A673 (cell line): Measurements from ENCODE around the gene EMID1. TPM values are rescaled to one million over a fixed set of nuclear protein-coding genes. Genes with fewer than 3 reads are reported as not detected.

Experiments
- BruUV-seq: library from RNA; stranded (reverse); fragments of 400-500 nt; replicated peaks from 2 replicates; lab custom pipeline; 2021; lab: Mats Ljungman, UMichigan
- CTCF ChIA-PET: fragments of 300-600 bp; sonication (Branson Sonifier 250); formaldehyde crosslinking; loops from one replicate; lab custom pipeline; 2022; ENCODE audit warnings: antibody characterized with exemption; lab: Charles Lee
- POLR2A ChIA-PET: fragments of 300-600 bp; sonication (Branson Sonifier 250); formaldehyde crosslinking; loops from one replicate; lab custom pipeline; 2022; ENCODE audit warnings: antibody characterized with exemption; ENCODE audit not compliant: low non-redundant PET; lab: Charles Lee
- DNase-seq: peaks from one replicate; pipeline ENCODE4 v3.0.0-alpha.2; 2015; ENCODE audit warnings: low spot score
- H3K27ac ChIP-seq: fragments of 200-600 bp; sonication (generic); 2 replicates; pipeline ENCODE4 v1.5.1; 2016; ENCODE audit warnings: mixed run types, low read depth, mild to moderate bottlenecking, mixed read lengths, antibody characterized with exemption, low read length; ENCODE audit not compliant: poor library complexity, severe bottlenecking
- H3K27me3 ChIP-seq: fragments of 200-600 bp; sonication (generic); replicated peaks from 2 replicates; pipeline ENCODE4 v1.6.1; 2017; ENCODE audit warnings: mixed run types, low read depth, mild to moderate bottlenecking, mixed read lengths, antibody characterized with exemption, low read length; ENCODE audit not compliant: insufficient read depth, poor library complexity
- H3K36me3 ChIP-seq: fragments of 200-600 bp; sonication (generic); 2 replicates; pipeline ENCODE4 v1.6.1; 2016; ENCODE audit warnings: mixed run types, mild to moderate bottlenecking, mixed read lengths, antibody characterized with exemption, low read length; ENCODE audit not compliant: insufficient read depth, poor library complexity, severe bottlenecking
- H3K4me1 ChIP-seq: fragments of 200-600 bp; sonication (generic); 2 replicates; pipeline ENCODE4 v1.6.1; 2017; ENCODE audit warnings: mixed run types, mild to moderate bottlenecking, mixed read lengths, antibody characterized with exemption, low read length; ENCODE audit not compliant: insufficient read depth, poor library complexity, severe bottlenecking
- H3K4me3 ChIP-seq: fragments of 200-600 bp; sonication (generic); 2 replicates; pipeline ENCODE4 v1.5.1; 2016; ENCODE audit warnings: low read depth, mixed run types, mild to moderate bottlenecking, mixed read lengths, low read length; ENCODE audit not compliant: poor library complexity, severe bottlenecking
- H3K9me3 ChIP-seq: fragments of 200-600 bp; sonication (generic); 2 replicates; pipeline ENCODE4 v1.6.1; 2016; ENCODE audit warnings: mixed run types, low read depth, mild to moderate bottlenecking, mixed read lengths, antibody characterized with exemption, low read length; ENCODE audit not compliant: poor library complexity, severe bottlenecking
- CTCF ChIP-seq: fragments of 300-800, 200-600 bp; sonication (generic); conservative IDR thresholded peaks from 2 replicates; pipeline ENCODE4 v1.5.1; 2017; ENCODE audit warnings: low read depth, mild to moderate bottlenecking, antibody characterized with exemption, low read length, moderate library complexity, mixed read lengths
- EZH2 ChIP-seq: fragments of 200-600 bp; sonication (generic); IDR thresholded peaks from 2 replicates; pipeline ENCODE4 v1.6.1; 2017; ENCODE audit warnings: borderline replicate concordance, low read depth, mild to moderate bottlenecking, mixed read lengths, antibody characterized with exemption, low read length; ENCODE audit not compliant: poor library complexity, severe bottlenecking
- intact Hi-C: fragments of 100-400 bp; cut with micrococcal nuclease; formaldehyde crosslinking; loops from one replicate; pipeline ENCODE4 v1.10.0; 2022; ENCODE audit not compliant: unreplicated experiment
- total RNA-seq: library from RNA; stranded (reverse); gene quantifications from 2 replicates; pipeline ENCODE4 v1.2.3, GENCODE V29; 2021

EMID1 gene
- total RNA-seq, 1 experiment from 2014 or later: not detected

GRCh38 chr22:29163808-29164207, 41.9 kb upstream of the EMID1 start:
- no peak for DNase-seq
- BruUV-seq: no TSS peak
- no peaks in the 10 kb centered on the region for H3K4me1 ChIP-seq
- no peak overlapping the region for H3K27ac ChIP-seq
- POLR2A ChIA-PET: no interaction called here
- H3K9me3 ChIP-seq: no peaks in the 10 kb centered on the region
- H3K36me3 ChIP-seq: no peaks in the 10 kb centered on the region
- H3K27me3 ChIP-seq: no peaks in the 10 kb centered on the region
- no peak for TF ChIP-seq CTCF
- TF ChIP-seq EZH2: no peak
- CTCF ChIA-PET: no interaction called here
- H3K4me3 ChIP-seq: no peak overlapping the region
- intact Hi-C loops: no loop called here

DNA sequence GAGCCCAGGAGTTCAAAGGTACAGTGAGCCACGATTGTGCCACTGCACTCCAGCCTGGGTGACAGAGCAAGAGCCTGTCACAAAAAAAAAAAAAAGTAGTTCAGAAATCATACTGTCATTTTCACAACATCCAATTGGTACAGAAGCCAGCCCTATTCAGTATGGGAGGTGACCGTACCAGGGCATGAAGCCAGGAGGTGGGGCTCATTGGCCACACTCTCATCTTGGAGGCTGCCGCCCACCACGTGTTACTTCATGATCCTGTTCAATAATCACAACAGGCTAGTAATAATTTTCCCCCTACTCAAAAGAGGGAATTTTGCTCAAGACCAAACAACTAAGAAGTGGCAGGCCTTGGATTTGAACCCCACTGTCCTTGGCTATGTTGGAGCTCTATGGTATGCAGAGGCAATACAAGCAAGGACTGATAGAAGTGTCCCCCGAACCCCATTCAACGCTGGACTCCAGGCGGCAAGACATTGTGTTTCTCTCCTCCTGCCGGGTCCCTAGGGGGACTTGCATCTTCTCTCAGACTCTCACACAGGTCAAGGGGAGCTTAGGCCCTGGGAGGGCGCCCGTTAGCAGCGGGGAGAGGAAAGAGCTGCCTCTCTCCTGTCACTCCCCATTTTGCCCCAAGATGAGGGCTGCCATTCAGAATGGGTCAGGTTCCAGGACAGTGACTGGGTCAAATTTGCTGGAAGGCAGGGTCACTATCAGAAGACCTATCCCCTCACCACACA, 40.2 kb upstream of the EMID1 start:
- CTCF ChIA-PET: no interaction called here
- POLR2A ChIA-PET: no interaction called here
- H3K27ac ChIP-seq: no peak overlapping the region
- BruUV-seq: no TSS peak
- H3K4me1 ChIP-seq: no peaks in the 10 kb centered on the region
- H3K4me3 ChIP-seq: no peak overlapping the region
- DNase-seq: no peak
- no peaks in the 10 kb centered on the region for H3K9me3 ChIP-seq
- TF ChIP-seq CTCF (no peak), EZH2 (no peak)
- H3K36me3 ChIP-seq: no peaks in the 10 kb centered on the region
- H3K27me3 ChIP-seq: no peaks in the 10 kb centered on the region
- intact Hi-C loops: no loop called here

DNA sequence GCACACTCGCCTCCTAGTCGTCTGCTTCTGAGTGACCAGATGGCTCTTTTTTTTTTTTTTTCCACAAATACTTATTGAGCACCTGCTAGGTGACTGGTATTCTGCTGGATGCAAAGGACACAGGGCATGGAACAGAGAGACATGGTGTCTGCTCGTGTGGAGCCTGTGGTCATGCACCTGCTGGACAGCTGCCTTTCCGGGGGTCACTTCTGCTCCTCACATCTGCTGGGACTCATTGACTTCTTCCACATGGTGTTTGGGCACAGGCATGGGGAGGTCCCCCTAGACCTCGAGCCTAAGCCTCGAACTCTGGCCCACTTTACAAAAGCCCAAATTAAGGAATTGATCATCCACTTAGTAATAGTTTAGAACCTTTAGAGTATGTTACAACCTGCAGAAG, 39.5 kb upstream of the EMID1 start:
- intact Hi-C loops: no loop called here
- no peak overlapping the region for H3K4me3 ChIP-seq
- DNase-seq: no peak
- H3K27ac ChIP-seq: no peak overlapping the region
- H3K36me3 ChIP-seq: no peaks in the 10 kb centered on the region
- ChIA-PET POLR2A (no interaction called here), CTCF (interaction anchor here (0.9 kb wide), 1 partner anchor 12 kb away, joined by 3 read pairs; no protein-coding TSS in a partner anchor)
- no TSS peak for BruUV-seq
- no peak for TF ChIP-seq CTCF
- TF ChIP-seq EZH2: no peak
- no peaks in the 10 kb centered on the region for H3K27me3 ChIP-seq
- no peaks in the 10 kb centered on the region for H3K9me3 ChIP-seq
- no peaks in the 10 kb centered on the region for H3K4me1 ChIP-seq
